Measurements from ENCODE around the gene RNU1-2. TPM values are rescaled to one million over a fixed set of nuclear protein-coding genes. Genes with fewer than 3 reads are reported as not detected.

RNU1-2 gene
- total and polyA plus RNA-seq, 12 donors, result under 0.01 to 5,330 (median 1,268) TPM; not detected in 4

- Histone ChIP-seq H3K27me3 (no peaks in the 10 kb centered on the region), H3K36me3 (replicated peaks in 1 of 2) (no peaks in the 10 kb centered on the region), H3K9me3 (replicated peaks in 1 of 3) (peaks cover 0 to 5% (median 0%) of the 10 kb centered on the region in 3 donors), H3K27ac (peak overlapping the region in 4 of 5 donors; percentile 89 to 99 (median 96)), H3K4me1 (replicated peaks in 1 of 2) (peaks cover 0 to 5% of the 10 kb centered on the region in 2 donors), H3K4me3 (no peak overlapping the region)
- TF ChIP-seq POLR2A (IDR thresholded peaks at IDR 0.05) (peak in 1 of 2 donors; percentile 19), CTCF (IDR thresholded peaks at IDR 0.05) (no peak)
- 52 to 74% (median 67%) methylated on average over 2 of the region's 2 CpGs for WGBS, 4 donors
- DNase-seq, result peak in 2 of 7 donors; percentile 48 to 52
- intact Hi-C loops (cut with DNase I), result no loop called here
Observed at GRCh38 chr1:16903054-16903453, 7.3 kb downstream of the RNU1-2 start.

- peaks cover 0 to 5% of the 10 kb centered on the region in 2 donors for H3K4me1 ChIP-seq (replicated peaks in 1 of 2)
- peak overlapping the region in 2 of 4 donors; percentile 32 to 44 for H3K4me3 ChIP-seq
- intact Hi-C loops (cut with DNase I), result no loop called here
- H3K36me3 ChIP-seq (replicated peaks in 1 of 2), result no peaks in the 10 kb centered on the region
- no peaks in the 10 kb centered on the region for H3K27me3 ChIP-seq
- no peak for DNase-seq
- TF ChIP-seq CTCF (IDR thresholded peaks at IDR 0.05) (no peak), POLR2A (IDR thresholded peaks at IDR 0.05) (peak in 1 of 2 donors; percentile 19)
- peaks cover 0 to 5% (median 0%) of the 10 kb centered on the region in 3 donors for H3K9me3 ChIP-seq (replicated peaks in 1 of 3)
- peak overlapping the region; percentile 89 to 99 (median 96) for H3K27ac ChIP-seq
Observed at GRCh38 chr1:16903458-16903796, 7.6 kb downstream of the RNU1-2 start.

GRCh38 chr1:16904560-16905109, 8.9 kb downstream of the RNU1-2 start:
- 0 to 1% (median 0%) methylated on average over 25 to 27 of the region's 27 CpGs for WGBS, 4 donors
- intact Hi-C loops (cut with DNase I), result no loop called here

More at GRCh38 chr1:16904560-16905109, 8.9 kb downstream of the RNU1-2 start:
- peaks cover 0 to 5% of the 10 kb centered on the region in 2 donors for H3K4me1 ChIP-seq (replicated peaks in 1 of 2)
- peak overlapping the region; percentile 89 to 99 (median 96) for H3K27ac ChIP-seq
- H3K9me3 ChIP-seq (replicated peaks in 1 of 3), result peaks cover 0 to 5% (median 0%) of the 10 kb centered on the region in 3 donors
- H3K27me3 ChIP-seq, result no peaks in the 10 kb centered on the region
- TF ChIP-seq POLR2A (IDR thresholded peaks at IDR 0.05) (peak in 1 of 2 donors; percentile 86), CTCF (IDR thresholded peaks at IDR 0.05) (no peak)
- peak in 6 of 7 donors; percentile 96 to 100 (median 100) for DNase-seq
- H3K4me3 ChIP-seq, result peak overlapping the region; percentile 6 to 44 (median 22)
- H3K36me3 ChIP-seq (replicated peaks in 1 of 2), result no peaks in the 10 kb centered on the region
